Measurements from ENCODE around the gene NCAPG2. TPM values are rescaled to one million over a fixed set of nuclear protein-coding genes. Genes with fewer than 3 reads are reported as not detected.
A peak's percentile ranks its signal among the peaks of the same experiment; 100 is the strongest.

Gene NCAPG2
- total and polyA plus RNA-seq, 2 of the 13 experiments (the other 11 are each of a cell fraction or from before 2014, with no cell fraction given) = 15.1 to 30.7 TPM

- BruUV-seq (replicated peaks) = no TSS peak
- CTCF ChIA-PET (ENCODE audit: low intra/inter-chr PET ratio, low total read pairs) = no interaction called here
- FAIRE-seq = no peak
These were observed 47.3 kb downstream of the NCAPG2 start for GRCh38 chr7:158657189-158657746.

More at GRCh38 chr7:158657189-158657746, 47.3 kb downstream of the NCAPG2 start:
- H3K27me3 ChIP-seq (ENCODE audit: control insufficient read depth in 1 of 2, insufficient read depth in 2 of 2, low read length in 2 of 2) = no peaks in the 10 kb centered on the region
- 96% methylated on average over 10 of the region's 10 CpGs for WGBS (ENCODE audit: low lambda C conversion rate)
- no peak overlapping the region for H3K9ac ChIP-seq (ENCODE audit: insufficient read depth, low read depth, low read length)
- ATAC-seq (no peak), DNase-seq (ENCODE audit: low spot score) (no peak)
- H3K27ac ChIP-seq (ENCODE audit: extremely low read length, insufficient read depth, low read length) = no peak overlapping the region
- H3K9me3 ChIP-seq (ENCODE audit: low read length) = no peaks in the 10 kb centered on the region
- H3K36me3 ChIP-seq (replicated peaks in 1 of 2; ENCODE audit: control insufficient read depth in 1 of 2, insufficient read depth in 2 of 2, low read length in 2 of 2) = peaks cover 16 to 65% of the 10 kb centered on the region in 2 experiments
- H3K4me3 ChIP-seq (replicated peaks in 1 of 3; ENCODE audit: insufficient read depth in 1 of 3, low read depth in 2 of 3, low read length in 3 of 3) = no peak overlapping the region
- POLR2A ChIA-PET = no interaction called here
- no peaks in the 10 kb centered on the region for H4K20me1 ChIP-seq (ENCODE audit: insufficient read depth, low read length)
- no peak overlapping the region for H2AFZ ChIP-seq (ENCODE audit: low read length)
- no peaks in the 10 kb centered on the region for H3K4me1 ChIP-seq (ENCODE audit: insufficient read depth, low read length)
- H3K79me2 ChIP-seq (ENCODE audit: insufficient read depth, low read length) = no peaks in the 10 kb centered on the region
- TF ChIP-seq, protein P1, sequence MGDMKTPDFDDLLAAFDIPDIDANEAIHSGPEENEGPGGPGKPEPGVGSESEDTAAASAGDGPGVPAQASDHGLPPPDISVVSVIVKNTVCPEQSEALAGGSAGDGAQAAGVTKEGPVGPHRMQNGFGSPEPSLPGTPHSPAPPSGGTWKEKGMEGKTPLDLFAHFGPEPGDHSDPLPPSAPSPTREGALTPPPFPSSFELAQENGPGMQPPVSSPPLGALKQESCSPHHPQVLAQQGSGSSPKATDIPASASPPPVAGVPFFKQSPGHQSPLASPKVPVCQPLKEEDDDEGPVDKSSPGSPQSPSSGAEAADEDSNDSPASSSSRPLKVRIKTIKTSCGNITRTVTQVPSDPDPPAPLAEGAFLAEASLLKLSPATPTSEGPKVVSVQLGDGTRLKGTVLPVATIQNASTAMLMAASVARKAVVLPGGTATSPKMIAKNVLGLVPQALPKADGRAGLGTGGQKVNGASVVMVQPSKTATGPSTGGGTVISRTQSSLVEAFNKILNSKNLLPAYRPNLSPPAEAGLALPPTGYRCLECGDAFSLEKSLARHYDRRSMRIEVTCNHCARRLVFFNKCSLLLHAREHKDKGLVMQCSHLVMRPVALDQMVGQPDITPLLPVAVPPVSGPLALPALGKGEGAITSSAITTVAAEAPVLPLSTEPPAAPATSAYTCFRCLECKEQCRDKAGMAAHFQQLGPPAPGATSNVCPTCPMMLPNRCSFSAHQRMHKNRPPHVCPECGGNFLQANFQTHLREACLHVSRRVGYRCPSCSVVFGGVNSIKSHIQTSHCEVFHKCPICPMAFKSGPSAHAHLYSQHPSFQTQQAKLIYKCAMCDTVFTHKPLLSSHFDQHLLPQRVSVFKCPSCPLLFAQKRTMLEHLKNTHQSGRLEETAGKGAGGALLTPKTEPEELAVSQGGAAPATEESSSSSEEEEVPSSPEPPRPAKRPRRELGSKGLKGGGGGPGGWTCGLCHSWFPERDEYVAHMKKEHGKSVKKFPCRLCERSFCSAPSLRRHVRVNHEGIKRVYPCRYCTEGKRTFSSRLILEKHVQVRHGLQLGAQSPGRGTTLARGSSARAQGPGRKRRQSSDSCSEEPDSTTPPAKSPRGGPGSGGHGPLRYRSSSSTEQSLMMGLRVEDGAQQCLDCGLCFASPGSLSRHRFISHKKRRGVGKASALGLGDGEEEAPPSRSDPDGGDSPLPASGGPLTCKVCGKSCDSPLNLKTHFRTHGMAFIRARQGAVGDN (CRISPR knock-in tag; IDR thresholded peaks at IDR 0.05) = peak; percentile 20; the same call in 1 of the 2 replicates
- no peak for TF ChIP-seq ZNF737 (CRISPR knock-in tag; IDR thresholded peaks at IDR 0.05; ENCODE audit: borderline replicate concordance)
- TF ChIP-seq, protein P2, sequence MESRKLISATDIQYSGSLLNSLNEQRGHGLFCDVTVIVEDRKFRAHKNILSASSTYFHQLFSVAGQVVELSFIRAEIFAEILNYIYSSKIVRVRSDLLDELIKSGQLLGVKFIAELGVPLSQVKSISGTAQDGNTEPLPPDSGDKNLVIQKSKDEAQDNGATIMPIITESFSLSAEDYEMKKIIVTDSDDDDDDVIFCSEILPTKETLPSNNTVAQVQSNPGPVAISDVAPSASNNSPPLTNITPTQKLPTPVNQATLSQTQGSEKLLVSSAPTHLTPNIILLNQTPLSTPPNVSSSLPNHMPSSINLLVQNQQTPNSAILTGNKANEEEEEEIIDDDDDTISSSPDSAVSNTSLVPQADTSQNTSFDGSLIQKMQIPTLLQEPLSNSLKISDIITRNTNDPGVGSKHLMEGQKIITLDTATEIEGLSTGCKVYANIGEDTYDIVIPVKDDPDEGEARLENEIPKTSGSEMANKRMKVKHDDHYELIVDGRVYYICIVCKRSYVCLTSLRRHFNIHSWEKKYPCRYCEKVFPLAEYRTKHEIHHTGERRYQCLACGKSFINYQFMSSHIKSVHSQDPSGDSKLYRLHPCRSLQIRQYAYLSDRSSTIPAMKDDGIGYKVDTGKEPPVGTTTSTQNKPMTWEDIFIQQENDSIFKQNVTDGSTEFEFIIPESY (CRISPR knock-in tag; IDR thresholded peaks at IDR 0.05) = peak; percentile 17; the same call in 1 of the 2 replicates
- H3K4me2 ChIP-seq (ENCODE audit: low read depth, low read length) = no peak overlapping the region
- intact Hi-C loops (cut with micrococcal nuclease; ENCODE audit: unreplicated experiment) (no loop called here), in situ Hi-C loops (cut with HindIII; ENCODE audit: extremely low pct_ligation_motif_present, low pct_unique_long_range_greater_than_20kb) (no loop called here)

Measured in HepG2 (cell line).